ENCODE results near the gene MED27.

The MED27 gene

GRCh38 chr9:131905144-131905543, 174.5 kb downstream of the MED27 start:
- Mint-ChIP-seq H3K27me3 (no peaks in the 10 kb centered on the region), H3K4me1 (no peaks in the 10 kb centered on the region), H3K4me3 (no peak overlapping the region), H3K27ac (no peak overlapping the region), H3K36me3 (peaks cover 25% of the 10 kb centered on the region), H3K9me3 (no peaks in the 10 kb centered on the region)
- no peak for ATAC-seq

- Mint-ChIP-seq H3K4me1 (no peaks in the 10 kb centered on the region), H3K4me3 (no peak overlapping the region), H3K27ac (no peak overlapping the region), H3K9me3 (no peaks in the 10 kb centered on the region), H3K27me3 (no peaks in the 10 kb centered on the region), H3K36me3 (peaks cover 22% of the 10 kb centered on the region)
- ATAC-seq = no peak
Observed at GRCh38 chr9:131899296-131900228, 180.1 kb downstream of the MED27 start.

GRCh38 chr9:131892902-131893500, 186.7 kb downstream of the MED27 start:
- Mint-ChIP-seq H3K9me3 (no peaks in the 10 kb centered on the region), H3K36me3 (peaks cover 31% of the 10 kb centered on the region)

DNA sequence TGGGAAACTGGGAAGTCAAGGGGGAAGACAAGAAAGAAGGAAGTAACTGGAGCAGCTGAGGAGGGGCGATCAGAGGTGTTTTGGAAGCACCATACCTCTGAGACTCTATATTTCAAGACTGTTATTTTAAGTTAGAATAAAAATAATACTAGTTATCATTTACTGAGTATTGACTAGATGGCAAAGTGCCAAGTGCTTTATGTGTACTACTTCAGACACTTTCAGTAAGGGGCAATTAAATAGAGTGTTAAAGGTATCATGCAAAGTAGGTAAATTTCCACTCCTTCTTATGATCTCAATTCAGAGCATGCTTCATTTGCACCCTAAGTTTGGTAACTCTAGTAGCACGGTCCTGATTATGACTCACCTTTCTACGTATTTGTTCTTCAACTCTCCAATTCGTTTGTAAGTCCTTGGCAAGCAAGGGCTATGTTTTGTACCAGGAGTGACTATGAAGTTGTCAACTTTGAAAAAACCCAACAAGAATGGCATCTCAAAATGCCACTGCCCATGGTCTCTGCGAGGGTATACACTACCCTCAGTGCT, 187.4 kb downstream of the MED27 start:
- H3K9me3 Mint-ChIP-seq = no peaks in the 10 kb centered on the region
- no peak overlapping the region for H3K27ac Mint-ChIP-seq
- H3K4me3 Mint-ChIP-seq = no peak overlapping the region
- no peaks in the 10 kb centered on the region for H3K4me1 Mint-ChIP-seq
- no peak for ATAC-seq
- peaks cover 31% of the 10 kb centered on the region for H3K36me3 Mint-ChIP-seq
- H3K27me3 Mint-ChIP-seq = no peaks in the 10 kb centered on the region

More at GRCh38 chr9:131892902-131893500, 186.7 kb downstream of the MED27 start:
- Mint-ChIP-seq H3K27me3 (no peaks in the 10 kb centered on the region), H3K4me3 (no peak overlapping the region), H3K27ac (no peak overlapping the region), H3K4me1 (no peaks in the 10 kb centered on the region)
- ATAC-seq = no peak

GRCh38 chr9:131891598-131891997, 188.1 kb downstream of the MED27 start:
- Mint-ChIP-seq H3K36me3 (peaks cover 32% of the 10 kb centered on the region), H3K27me3 (no peaks in the 10 kb centered on the region), H3K27ac (no peak overlapping the region), H3K4me3 (no peak overlapping the region), H3K9me3 (no peaks in the 10 kb centered on the region), H3K4me1 (no peaks in the 10 kb centered on the region)
- no peak for ATAC-seq

DNA sequence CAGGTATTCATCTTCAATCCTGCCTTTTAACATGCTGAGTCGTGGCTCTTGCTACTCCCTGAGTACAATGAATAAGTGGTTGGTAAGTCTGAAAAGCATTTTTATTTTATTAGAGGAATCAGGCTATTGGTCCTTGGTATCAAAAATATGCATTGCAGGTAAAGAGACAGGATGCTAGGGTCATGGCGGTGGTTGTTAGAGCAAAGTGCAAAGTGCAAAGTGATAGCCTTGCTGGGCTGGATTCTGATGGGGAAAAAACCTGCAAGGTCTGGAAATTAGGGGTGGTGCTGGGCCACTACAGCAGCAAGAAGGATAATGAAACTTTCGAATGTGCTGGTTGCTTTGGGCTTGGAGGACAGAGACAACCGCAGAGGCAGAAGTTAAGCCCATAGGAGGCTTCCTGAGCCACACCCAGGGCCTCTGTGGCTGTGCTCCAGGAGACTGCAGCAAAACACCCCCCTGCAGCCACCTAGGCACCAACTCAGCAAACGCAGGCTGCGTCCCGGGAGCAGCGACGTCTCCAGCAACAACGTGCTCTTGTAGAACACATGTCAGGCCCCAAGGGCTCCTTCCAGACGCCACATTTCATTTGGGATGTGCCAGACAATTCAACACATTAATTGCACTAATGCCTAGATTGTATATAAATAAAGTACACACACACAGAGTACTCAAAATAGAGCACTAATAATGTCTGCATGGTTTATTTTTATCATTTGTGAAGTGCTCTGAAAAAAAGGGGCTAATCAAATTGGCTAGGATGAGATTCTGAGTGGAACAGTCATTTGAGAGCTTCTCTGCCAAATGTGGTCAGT, 190.0 kb downstream of the MED27 start:
- Mint-ChIP-seq H3K4me3 (no peak overlapping the region), H3K9me3 (no peaks in the 10 kb centered on the region), H3K36me3 (peaks cover 40% of the 10 kb centered on the region), H3K27me3 (no peaks in the 10 kb centered on the region), H3K4me1 (no peaks in the 10 kb centered on the region), H3K27ac (no peak overlapping the region)
- ATAC-seq = no peak

DNA sequence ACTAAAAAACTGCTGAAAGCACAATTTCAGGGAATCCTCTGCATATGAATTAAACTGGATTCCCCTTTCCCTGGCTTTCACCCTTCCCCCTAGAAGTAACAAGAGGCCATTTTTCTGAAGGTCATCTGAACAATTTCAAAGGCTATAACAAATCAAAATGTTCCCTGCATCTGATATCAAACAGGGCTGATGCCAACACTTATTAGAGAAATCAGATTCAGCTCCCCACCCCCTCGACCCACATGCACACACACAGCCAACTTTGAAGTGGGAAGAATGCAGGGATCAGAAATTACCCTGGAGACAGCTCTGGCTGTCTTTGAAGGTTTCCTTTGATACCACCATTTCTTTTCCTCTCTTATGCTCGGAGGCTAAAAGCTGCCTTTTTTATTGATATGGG, 190.7 kb downstream of the MED27 start:
- no peak for ATAC-seq
- Mint-ChIP-seq H3K4me3 (no peak overlapping the region), H3K27ac (no peak overlapping the region), H3K36me3 (peaks cover 46% of the 10 kb centered on the region), H3K4me1 (no peaks in the 10 kb centered on the region), H3K27me3 (no peaks in the 10 kb centered on the region), H3K9me3 (no peaks in the 10 kb centered on the region)

DNA sequence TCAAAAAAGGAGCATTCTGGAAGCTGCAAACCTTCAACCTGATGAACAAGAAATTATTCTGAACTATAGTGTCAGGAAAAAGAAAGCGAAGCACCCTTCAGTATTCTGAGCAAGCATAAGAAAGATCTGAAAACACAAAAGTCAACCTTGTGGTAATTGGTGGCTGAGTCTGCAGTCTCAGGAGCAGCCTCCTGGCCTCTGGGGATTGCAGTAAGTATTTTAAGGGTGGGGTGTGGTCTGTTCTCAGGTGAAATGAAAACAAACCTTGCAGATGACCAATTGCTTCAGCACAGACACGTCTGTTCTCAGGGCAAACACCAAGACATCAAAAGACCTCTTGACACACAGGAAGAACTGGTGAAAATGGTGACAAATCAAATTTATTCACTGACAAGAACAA, 192.0 kb downstream of the MED27 start:
- Mint-ChIP-seq H3K4me3 (no peak overlapping the region), H3K27me3 (no peaks in the 10 kb centered on the region), H3K4me1 (no peaks in the 10 kb centered on the region)

GRCh38 chr9:131886826-131887225, 192.8 kb downstream of the MED27 start:
- peaks cover 46% of the 10 kb centered on the region for H3K36me3 Mint-ChIP-seq
- no peaks in the 10 kb centered on the region for H3K9me3 Mint-ChIP-seq
- no peak overlapping the region for H3K27ac Mint-ChIP-seq
- H3K4me1 Mint-ChIP-seq = no peaks in the 10 kb centered on the region
- ATAC-seq = no peak
- H3K27me3 Mint-ChIP-seq = no peaks in the 10 kb centered on the region
- H3K4me3 Mint-ChIP-seq = no peak overlapping the region

More for the DNA sequence above, 192.0 kb downstream of the MED27 start:
- Mint-ChIP-seq H3K36me3 (peaks cover 45% of the 10 kb centered on the region), H3K27ac (no peak overlapping the region), H3K9me3 (no peaks in the 10 kb centered on the region)
- ATAC-seq = no peak

DNA sequence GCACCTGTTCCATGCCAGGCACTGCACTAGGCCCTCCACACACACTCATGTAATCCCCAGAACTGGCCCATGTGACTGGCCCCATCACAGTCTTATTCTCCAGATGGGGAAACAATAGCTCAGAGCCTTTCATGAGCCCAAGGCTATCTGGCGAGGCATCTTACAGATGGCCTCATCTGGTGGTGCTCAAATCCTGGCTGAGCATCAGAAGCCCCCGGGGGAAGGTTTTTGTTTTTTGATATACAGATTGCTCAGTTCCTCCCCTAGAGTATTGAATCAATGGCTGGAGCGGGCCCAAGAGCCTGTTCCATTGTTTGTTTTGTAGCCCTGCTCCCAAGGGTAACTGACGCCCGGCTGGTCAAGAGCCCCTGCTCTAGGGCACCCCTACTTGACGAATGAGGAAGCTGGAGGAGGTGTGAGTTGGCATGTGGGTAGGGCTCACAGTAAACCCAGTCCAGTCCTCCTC, 194.5 kb downstream of the MED27 start:
- H3K36me3 Mint-ChIP-seq = peaks cover 32% of the 10 kb centered on the region
- no peaks in the 10 kb centered on the region for H3K9me3 Mint-ChIP-seq
- H3K27me3 Mint-ChIP-seq = no peaks in the 10 kb centered on the region
- ATAC-seq = no peak
- H3K4me3 Mint-ChIP-seq = no peak overlapping the region
- no peak overlapping the region for H3K27ac Mint-ChIP-seq
- no peaks in the 10 kb centered on the region for H3K4me1 Mint-ChIP-seq

DNA sequence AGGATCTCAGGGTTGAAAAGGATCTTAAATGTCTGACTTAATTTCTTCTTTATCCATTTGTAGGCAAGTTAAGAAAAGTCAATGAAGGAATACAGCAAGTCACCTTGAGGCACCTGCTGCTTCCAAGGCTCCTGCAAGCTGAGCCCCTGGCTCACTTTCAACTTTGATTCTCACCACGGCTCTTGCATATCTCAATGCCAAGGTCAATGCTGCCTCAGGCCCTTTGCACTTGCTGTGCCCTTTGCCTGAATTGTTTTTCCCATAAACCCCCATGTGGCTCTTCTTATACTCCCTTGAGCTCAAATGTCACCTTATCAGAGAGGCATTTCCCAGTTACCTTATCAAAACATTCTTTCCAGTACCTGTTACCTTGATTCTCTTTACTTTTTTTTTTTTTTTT, 195.4 kb downstream of the MED27 start:
- peaks cover 36% of the 10 kb centered on the region for H3K36me3 Mint-ChIP-seq
- H3K27me3 Mint-ChIP-seq = no peaks in the 10 kb centered on the region
- H3K4me3 Mint-ChIP-seq = no peak overlapping the region
- no peak for ATAC-seq
- H3K4me1 Mint-ChIP-seq = no peaks in the 10 kb centered on the region
- no peaks in the 10 kb centered on the region for H3K9me3 Mint-ChIP-seq
- H3K27ac Mint-ChIP-seq = no peak overlapping the region

GRCh38 chr9:131880833-131881583, 198.7 kb downstream of the MED27 start:
- peaks cover 37% of the 10 kb centered on the region for H3K36me3 Mint-ChIP-seq
- ATAC-seq = no peak
- no peaks in the 10 kb centered on the region for H3K9me3 Mint-ChIP-seq
- H3K4me1 Mint-ChIP-seq = no peaks in the 10 kb centered on the region
- H3K4me3 Mint-ChIP-seq = no peak overlapping the region
- no peaks in the 10 kb centered on the region for H3K27me3 Mint-ChIP-seq
- H3K27ac Mint-ChIP-seq = no peak overlapping the region

DNA sequence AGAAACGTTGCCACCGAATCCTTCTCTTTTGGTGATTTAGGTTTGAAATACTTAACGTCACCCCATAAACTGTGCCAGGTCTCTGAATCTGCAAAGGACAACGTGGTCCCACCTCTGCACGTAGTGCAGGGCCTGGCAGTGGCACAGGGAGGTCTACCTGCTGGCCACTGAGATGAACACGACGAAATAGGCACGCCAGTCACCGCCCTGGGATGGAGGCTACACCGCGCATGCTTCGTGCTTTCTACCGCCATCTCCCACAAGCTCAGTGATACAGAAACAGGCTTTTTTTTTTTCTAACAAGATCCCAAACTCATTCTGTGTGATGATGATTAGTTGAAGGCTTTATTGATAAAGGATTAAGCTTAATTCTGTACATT, 199.8 kb downstream of the MED27 start:
- peaks cover 37% of the 10 kb centered on the region for H3K36me3 Mint-ChIP-seq
- H3K27me3 Mint-ChIP-seq = no peaks in the 10 kb centered on the region
- H3K4me3 Mint-ChIP-seq = no peak overlapping the region
- H3K9me3 Mint-ChIP-seq = no peaks in the 10 kb centered on the region
- H3K27ac Mint-ChIP-seq = no peak overlapping the region
- ATAC-seq = no peak
- H3K4me1 Mint-ChIP-seq = no peaks in the 10 kb centered on the region

DNA sequence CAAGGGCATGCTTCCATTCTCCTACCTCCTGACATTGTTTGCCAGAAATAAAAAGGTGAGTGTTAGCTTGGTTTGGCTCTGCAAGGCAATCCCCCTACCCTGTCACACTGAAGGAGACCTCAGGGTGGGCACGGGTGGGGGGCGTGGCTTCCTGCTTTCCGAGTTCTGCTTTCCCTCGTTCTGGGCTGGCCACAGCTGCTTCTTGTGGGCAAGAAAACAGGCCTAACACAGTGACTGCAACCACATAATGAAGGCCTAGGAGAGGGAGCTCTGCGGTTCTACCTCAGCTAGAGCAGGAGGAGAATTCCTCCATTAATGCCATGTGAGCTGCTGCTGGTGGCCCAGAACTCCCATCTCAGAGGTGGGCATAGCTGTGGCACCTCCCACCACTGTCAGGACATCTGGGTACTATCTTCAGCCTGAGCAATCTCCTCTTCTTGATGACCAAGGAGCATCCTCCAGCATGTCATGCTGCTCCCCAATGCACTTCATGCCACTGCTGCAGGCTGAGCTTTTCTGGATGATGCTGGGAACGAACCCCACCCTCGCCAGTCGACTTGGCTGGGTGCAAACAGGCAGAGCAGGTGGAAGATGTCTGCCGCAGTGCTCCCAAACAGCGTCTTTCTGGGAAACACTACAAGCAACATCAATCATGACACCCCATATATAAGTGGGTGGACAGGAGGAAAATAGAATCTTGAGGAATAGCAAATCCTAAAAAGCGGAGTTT, 200.3 kb downstream of the MED27 start:
- Mint-ChIP-seq H3K4me1 (no peaks in the 10 kb centered on the region), H3K27ac (no peak overlapping the region), H3K4me3 (no peak overlapping the region), H3K27me3 (no peaks in the 10 kb centered on the region), H3K9me3 (no peaks in the 10 kb centered on the region), H3K36me3 (peaks cover 32% of the 10 kb centered on the region)
- no peak for ATAC-seq
